ENCODE results near the gene DYSF.

The DYSF gene

GRCh38 chr2:71595569-71595968 lies 142.2 kb downstream of the DYSF start:
- ChIA-PET CTCF (interaction anchor here (0.9 to 8.2 kb wide), 5 partner anchors 15 to 399 kb away, joined by 3 to 50 read pairs (median 5); no protein-coding TSS in a partner anchor), POLR2A (no interaction called here)
- no peak for TF ChIP-seq CTCF (IDR thresholded peaks at IDR 0.05; ENCODE audit: insufficient read depth, low read length, missing control alignments)
- no peak overlapping the region for H3K4me3 ChIP-seq (ENCODE audit: low read depth, low read length)
- no peak for DNase-seq (ENCODE audit: low read depth, low spot score)

GRCh38 chr2:71596011-71596410 lies 142.7 kb downstream of the DYSF start:
- POLR2A ChIA-PET: no interaction called here
- CTCF ChIA-PET: interaction anchor here (0.9 to 8.2 kb wide), 4 partner anchors 14 to 399 kb away, joined by 3 to 50 read pairs (median 6); no protein-coding TSS in a partner anchor
- H3K4me3 ChIP-seq (ENCODE audit: low read depth, low read length): no peak overlapping the region
- no peak for TF ChIP-seq CTCF (IDR thresholded peaks at IDR 0.05; ENCODE audit: insufficient read depth, low read length, missing control alignments)
- no peak for DNase-seq (ENCODE audit: low read depth, low spot score)

GRCh38 chr2:71597756-71598155 lies 144.4 kb downstream of the DYSF start:
- no peak overlapping the region for H3K4me3 ChIP-seq (ENCODE audit: low read depth, low read length)
- POLR2A ChIA-PET: no interaction called here
- no peak for TF ChIP-seq CTCF (IDR thresholded peaks at IDR 0.05; ENCODE audit: insufficient read depth, low read length, missing control alignments)
- no peak for DNase-seq (ENCODE audit: low read depth, low spot score)
- CTCF ChIA-PET: interaction anchor here (0.8 to 8.2 kb wide), 4 partner anchors 9 to 205 kb away, joined by 3 to 50 read pairs (median 6); no protein-coding TSS in a partner anchor

GRCh38 chr2:71598526-71598925 lies 145.2 kb downstream of the DYSF start:
- TF ChIP-seq CTCF (IDR thresholded peaks at IDR 0.05; ENCODE audit: insufficient read depth, low read length, missing control alignments): no peak
- H3K4me3 ChIP-seq (ENCODE audit: low read depth, low read length): no peak overlapping the region
- ChIA-PET CTCF (interaction anchor here (1.0 to 8.2 kb wide), 3 partner anchors 12 to 204 kb away, joined by 5 to 50 read pairs (median 6); no protein-coding TSS in a partner anchor), POLR2A (no interaction called here)
- DNase-seq (ENCODE audit: low read depth, low spot score): no peak

- ChIA-PET POLR2A (no interaction called here), CTCF (interaction anchor here (1.0 to 8.2 kb wide), 3 partner anchors 11 to 203 kb away, joined by 5 to 50 read pairs (median 6); no protein-coding TSS in a partner anchor)
- no peak overlapping the region for H3K4me3 ChIP-seq (ENCODE audit: low read depth, low read length)
- DNase-seq (ENCODE audit: low read depth, low spot score): no peak
- TF ChIP-seq CTCF (IDR thresholded peaks at IDR 0.05; ENCODE audit: insufficient read depth, low read length, missing control alignments): no peak
These were observed 145.7 kb downstream of the DYSF start for GRCh38 chr2:71599038-71599437.

GRCh38 chr2:71599646-71600236 lies 146.4 kb downstream of the DYSF start:
- ChIA-PET POLR2A (no interaction called here), CTCF (interaction anchor here (1.0 to 8.2 kb wide), 2 partner anchors 10 to 198 kb away, joined by 6 to 50 read pairs; no protein-coding TSS in a partner anchor)

More at GRCh38 chr2:71599646-71600236, 146.4 kb downstream of the DYSF start:
- no peak for TF ChIP-seq CTCF (IDR thresholded peaks at IDR 0.05; ENCODE audit: insufficient read depth, low read length, missing control alignments)
- H3K4me3 ChIP-seq (ENCODE audit: low read depth, low read length): no peak overlapping the region
- no peak for DNase-seq (ENCODE audit: low read depth, low spot score)

All from AG04449 (cell line).